ENCODE measurements around the gene PKIG.

The PKIG gene

DNA sequence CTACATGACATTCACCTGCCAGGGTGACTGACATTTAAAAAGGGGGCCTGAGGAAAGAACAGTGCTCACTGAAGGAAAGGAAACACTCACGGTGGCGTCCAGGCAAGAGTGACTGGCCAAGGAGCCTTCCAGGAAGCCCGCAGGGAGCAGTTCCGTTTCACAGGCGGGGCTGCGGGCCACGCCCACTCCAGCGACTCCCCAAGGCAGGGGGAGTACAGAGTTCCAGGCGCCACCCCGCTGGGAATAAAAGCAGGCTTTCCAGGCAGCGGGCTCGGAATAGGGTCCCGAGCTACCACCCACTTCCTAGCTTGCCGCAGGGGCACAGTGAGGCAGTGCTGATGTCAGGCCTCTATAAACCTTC is 34.2 kb downstream of the PKIG start:
- no peak for FAIRE-seq

DNA sequence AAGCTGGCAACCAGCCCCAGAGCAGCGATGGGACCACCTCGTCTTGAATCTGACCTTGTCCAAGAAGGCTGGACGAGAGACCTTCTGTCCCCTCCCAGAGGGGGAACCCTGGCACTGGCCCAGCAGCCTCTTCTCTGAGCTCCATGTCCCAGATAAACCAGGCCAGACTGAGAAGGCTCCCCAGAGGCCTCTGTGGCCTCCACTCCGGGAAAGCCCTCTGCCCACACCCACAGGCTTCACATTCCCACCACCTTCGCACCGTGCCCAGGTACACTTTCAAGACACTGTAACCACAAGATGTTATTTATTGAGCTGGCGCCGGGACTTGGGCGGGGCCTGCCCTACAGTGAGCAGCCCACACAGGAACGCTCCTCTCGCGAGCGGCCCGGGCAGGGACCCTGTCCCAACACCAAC is 35.9 kb downstream of the PKIG start:
- FAIRE-seq (no peak), DNase-seq (ENCODE audit: low spot score) (no peak)

More for the DNA sequence above, 34.2 kb downstream of the PKIG start:
- DNase-seq (ENCODE audit: low spot score): no peak

GRCh38 chr20:44619294-44619693 is 36.9 kb downstream of the PKIG start:
- peak; percentile 40 for FAIRE-seq

GRCh38 chr20:44620030-44620429 is 37.7 kb downstream of the PKIG start:
- no peak for DNase-seq (ENCODE audit: low spot score)
- FAIRE-seq: no peak

More at GRCh38 chr20:44619294-44619693, 36.9 kb downstream of the PKIG start:
- no peak for DNase-seq (ENCODE audit: low spot score)

GRCh38 chr20:44621325-44621724 is 38.9 kb downstream of the PKIG start:
- no peak for DNase-seq (ENCODE audit: low spot score)
- FAIRE-seq: no peak

DNA sequence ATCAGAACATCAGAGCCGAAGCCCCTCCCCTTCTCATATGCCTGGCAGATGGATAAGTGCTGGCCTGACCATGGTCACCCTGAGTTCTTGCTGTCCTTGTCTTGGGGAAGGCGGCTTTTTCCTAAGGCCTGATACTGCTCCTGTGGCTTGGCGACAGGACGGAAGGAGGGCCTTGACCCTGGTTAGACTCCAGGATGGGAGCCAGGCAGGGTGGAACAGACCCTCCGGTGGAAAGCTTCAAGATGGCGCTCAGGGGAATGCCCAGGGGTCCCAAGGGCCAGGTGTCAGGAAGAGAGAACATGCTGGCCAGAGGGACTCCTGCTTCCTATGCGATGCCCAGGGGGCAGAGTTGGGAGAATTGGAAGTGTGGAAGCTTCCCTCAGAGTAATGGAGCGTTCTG is 39.6 kb downstream of the PKIG start:
- no peak for DNase-seq (ENCODE audit: low spot score)
- FAIRE-seq: no peak

- no peak for DNase-seq (ENCODE audit: low spot score)
- FAIRE-seq: no peak
These were observed 40.3 kb downstream of the PKIG start for GRCh38 chr20:44622501-44623270.

- DNase-seq (ENCODE audit: low spot score): no peak
- FAIRE-seq: no peak
These were observed 41.8 kb downstream of the PKIG start for GRCh38 chr20:44624152-44624551.

- FAIRE-seq (peak; percentile 58), DNase-seq (ENCODE audit: low spot score) (no peak)
These were observed 42.4 kb downstream of the PKIG start for GRCh38 chr20:44624743-44625271.

- DNase-seq (ENCODE audit: low spot score): no peak
These were observed 43.0 kb downstream of the PKIG start for GRCh38 chr20:44625361-44625760.

GRCh38 chr20:44626278-44626677 is 43.9 kb downstream of the PKIG start:
- no peak for FAIRE-seq
- no peak for DNase-seq (ENCODE audit: low spot score)

More at GRCh38 chr20:44625361-44625760, 43.0 kb downstream of the PKIG start:
- FAIRE-seq: no peak

- DNase-seq (ENCODE audit: low spot score) (no peak), FAIRE-seq (peak; percentile 71)
These were observed 45.1 kb downstream of the PKIG start for GRCh38 chr20:44627364-44628010.

- no peak for FAIRE-seq
- DNase-seq (ENCODE audit: low spot score): no peak
These were observed 46.6 kb downstream of the PKIG start for GRCh38 chr20:44629017-44629385.

- DNase-seq (ENCODE audit: low spot score) (no peak), FAIRE-seq (no peak)
These were observed 47.2 kb downstream of the PKIG start for GRCh38 chr20:44629542-44629941.

- FAIRE-seq: no peak
- DNase-seq (ENCODE audit: low spot score): no peak
These were observed 47.9 kb downstream of the PKIG start for GRCh38 chr20:44630297-44630696.

- FAIRE-seq: no peak
- no peak for DNase-seq (ENCODE audit: low spot score)
These were observed 49.8 kb downstream of the PKIG start for GRCh38 chr20:44632103-44632752.

- DNase-seq (ENCODE audit: low spot score): no peak
- no peak for FAIRE-seq
These were observed 50.9 kb downstream of the PKIG start for GRCh38 chr20:44633187-44633810.

DNA sequence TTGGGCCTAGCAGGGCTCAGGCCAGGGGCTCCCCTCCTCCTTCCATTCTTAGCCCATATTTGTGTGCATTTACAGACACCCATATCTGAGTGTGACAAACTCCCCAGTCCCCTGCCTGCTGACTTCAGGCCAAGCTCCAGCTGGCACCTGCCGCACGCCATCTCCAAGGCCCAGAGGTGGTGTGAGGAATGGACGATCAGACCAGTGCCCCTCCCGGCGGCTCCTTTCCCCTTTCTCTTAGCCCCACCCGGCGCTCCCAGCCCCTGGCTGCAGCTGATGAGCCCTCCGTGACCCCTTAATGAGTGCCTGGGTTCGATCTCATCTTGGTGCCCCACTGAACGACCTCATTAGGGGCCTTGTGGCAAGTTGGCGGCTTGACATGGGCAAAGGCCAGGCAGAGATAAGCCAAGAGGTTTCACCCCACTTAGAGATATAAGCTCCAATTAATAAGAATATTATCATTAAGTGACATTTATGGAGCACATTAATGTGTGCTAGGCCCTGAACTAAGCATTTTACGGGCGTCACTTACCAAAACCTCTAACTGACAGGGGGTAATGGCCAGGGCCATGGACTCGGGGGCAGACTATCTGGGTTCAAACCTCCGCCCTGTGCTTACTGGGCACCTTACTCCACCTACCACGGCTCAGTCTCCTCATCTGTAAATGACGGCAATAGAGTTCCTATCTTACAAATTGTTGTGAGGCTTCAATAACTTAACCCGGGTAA is 51.7 kb downstream of the PKIG start:
- DNase-seq (ENCODE audit: low spot score) (no peak), FAIRE-seq (no peak)

- DNase-seq (ENCODE audit: low spot score) (no peak), FAIRE-seq (no peak)
These were observed 53.5 kb downstream of the PKIG start for GRCh38 chr20:44635877-44636276.

DNA sequence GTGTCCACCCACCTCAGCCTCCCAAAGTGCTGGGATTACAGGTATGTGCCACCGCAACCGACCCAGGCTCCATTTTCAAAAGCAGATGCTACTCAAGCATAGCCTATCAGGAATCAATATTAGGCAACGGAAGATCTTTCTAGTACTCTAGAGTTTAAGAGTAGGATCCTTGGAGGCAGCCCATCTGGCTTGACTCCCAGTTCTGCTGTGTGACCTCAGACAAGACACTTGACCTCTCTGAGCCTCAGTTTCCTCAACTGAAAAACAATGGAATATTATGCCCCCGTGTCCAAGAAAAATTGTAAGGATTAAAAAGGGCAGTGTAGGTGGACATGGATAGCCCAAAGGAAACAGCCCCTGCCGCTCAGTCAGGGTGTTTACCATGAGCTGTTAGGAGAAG is 54.7 kb downstream of the PKIG start:
- FAIRE-seq: no peak

More for the DNA sequence above, 54.7 kb downstream of the PKIG start:
- DNase-seq (ENCODE audit: low spot score): no peak
